Testis (tissue), 2 donors: ENCODE measurements around the gene GNPTG.

ENCODE experiments used
- CTCF ChIP-seq, 3 experiments: fragments of 450-650 bp in 2 of 3; fragments of 200-600 bp in 1 of 3; sonication (generic) in 1 of 3; IDR thresholded peaks; one replicate each; pipeline ENCODE4 v1.5.1; 2016 to 2019; ENCODE audit warnings: antibody characterized with exemption in 3 of 3, mild to moderate bottlenecking in 2 of 3, moderate library complexity in 1 of 3
- POLR2A ChIP-seq: fragments of 450-650 bp; IDR thresholded peaks from one replicate; pipeline ENCODE4 v1.6.1; 2017; ENCODE audit warnings: antibody characterized with exemption, mild to moderate bottlenecking, moderate library complexity

- TF ChIP-seq POLR2A (no peak), CTCF (IDR thresholded peaks at IDR 0.05) (no peak)
Observed at GRCh38 chr16:1324286-1324826, 27.4 kb upstream of the GNPTG start.
